Epidermal melanocyte (primary cell): ENCODE data around the gene M1AP.

Experiments
- DNase-seq: peaks from one replicate; pipeline ENCODE4 v3.0.0; 2011; ENCODE audit warnings: low spot score; ENCODE audit not compliant: insufficient read length

The M1AP gene

GRCh38 chr2:74526649-74527230, 121.4 kb downstream of the M1AP start:
- DNase-seq: no peak

GRCh38 chr2:74525717-74526648, 122.1 kb downstream of the M1AP start, which contains the start of gene DQX1:
Gene DQX1, minus strand, starts transcription at chr2:74526231. Its CDS starts 502 bp downstream, at chr2:74525729.
- no peak for DNase-seq

- DNase-seq: no peak
These were observed 123.0 kb downstream of the M1AP start for GRCh38 chr2:74524955-74525716.

GRCh38 chr2:74524005-74524404, 124.1 kb downstream of the M1AP start:
- no peak for DNase-seq

- DNase-seq: no peak
These were observed 125.6 kb downstream of the M1AP start for GRCh38 chr2:74522516-74522915.

- no peak for DNase-seq
These were observed 131.5 kb downstream of the M1AP start for GRCh38 chr2:74516650-74517049.

GRCh38 chr2:74515981-74516633, 132.0 kb downstream of the M1AP start:
- DNase-seq: peak; percentile 81

GRCh38 chr2:74515271-74515980, 132.7 kb downstream of the M1AP start:
- DNase-seq: no peak

GRCh38 chr2:74514368-74515270, 133.5 kb downstream of the M1AP start, which contains the start of gene TLX2:
Gene TLX2, plus strand, starts transcription at chr2:74514450. Its CDS starts 357 bp downstream, at chr2:74514807.
- DNase-seq: no peak

GRCh38 chr2:74513605-74514367, 134.3 kb downstream of the M1AP start:
- DNase-seq: no peak

- no peak for DNase-seq
These were observed 135.2 kb downstream of the M1AP start for GRCh38 chr2:74512744-74513604.

GRCh38 chr2:74511104-74511989, 136.8 kb downstream of the M1AP start:
- DNase-seq: no peak

- DNase-seq: no peak
These were observed 137.9 kb downstream of the M1AP start for GRCh38 chr2:74510272-74510671.

- DNase-seq: peak; percentile 46
These were observed 140.1 kb downstream of the M1AP start for GRCh38 chr2:74507926-74508520.
